Mammary epithelial cell (primary cell): Measurements from ENCODE around the gene GTPBP6.

Experiments
- CTCF ChIP-seq, 2 donors: IDR thresholded peaks in 1 of 2; conservative IDR thresholded peaks in 1 of 2; 2 replicates each; pipeline ENCODE4 v1.5.1; 2011 to 2012; ENCODE audit warnings: inconsistent platforms in 2 of 2, low read length in 2 of 2, mild to moderate bottlenecking in 2 of 2, control low read depth in 1 of 2, low read depth in 1 of 2; ENCODE audit not compliant: insufficient read depth in 1 of 2; ENCODE audit errors: extremely low read depth in 1 of 2
- EZH2 ChIP-seq: IDR thresholded peaks from 2 replicates; pipeline ENCODE4 v1.6.1; 2012; ENCODE audit warnings: low read length, inconsistent platforms, borderline replicate concordance

GRCh38 chrX:355329-356050 lies 36.9 kb upstream of the GTPBP6 start:
- TF ChIP-seq CTCF (conservative IDR thresholded peaks at IDR 0.05 in 1 of 2, IDR thresholded peaks at IDR 0.05 in 1 of 2; ENCODE audit: extremely low read depth in 1 of 2, insufficient read depth in 1 of 2, low read depth in 1 of 2, low read length in 2 of 2) = no peak
- no peak for TF ChIP-seq EZH2
